Measurements from ENCODE around the gene MMP27.
"Not testable (repeated sequence)": the region's sequence is repeated elsewhere in the genome, so short reads cannot be mapped to it uniquely, and the experiment has no call there.

Gene MMP27, protein sequence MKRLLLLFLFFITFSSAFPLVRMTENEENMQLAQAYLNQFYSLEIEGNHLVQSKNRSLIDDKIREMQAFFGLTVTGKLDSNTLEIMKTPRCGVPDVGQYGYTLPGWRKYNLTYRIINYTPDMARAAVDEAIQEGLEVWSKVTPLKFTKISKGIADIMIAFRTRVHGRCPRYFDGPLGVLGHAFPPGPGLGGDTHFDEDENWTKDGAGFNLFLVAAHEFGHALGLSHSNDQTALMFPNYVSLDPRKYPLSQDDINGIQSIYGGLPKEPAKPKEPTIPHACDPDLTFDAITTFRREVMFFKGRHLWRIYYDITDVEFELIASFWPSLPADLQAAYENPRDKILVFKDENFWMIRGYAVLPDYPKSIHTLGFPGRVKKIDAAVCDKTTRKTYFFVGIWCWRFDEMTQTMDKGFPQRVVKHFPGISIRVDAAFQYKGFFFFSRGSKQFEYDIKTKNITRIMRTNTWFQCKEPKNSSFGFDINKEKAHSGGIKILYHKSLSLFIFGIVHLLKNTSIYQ
- total RNA-seq, result 0 reads per million in 2 donors

DNA sequence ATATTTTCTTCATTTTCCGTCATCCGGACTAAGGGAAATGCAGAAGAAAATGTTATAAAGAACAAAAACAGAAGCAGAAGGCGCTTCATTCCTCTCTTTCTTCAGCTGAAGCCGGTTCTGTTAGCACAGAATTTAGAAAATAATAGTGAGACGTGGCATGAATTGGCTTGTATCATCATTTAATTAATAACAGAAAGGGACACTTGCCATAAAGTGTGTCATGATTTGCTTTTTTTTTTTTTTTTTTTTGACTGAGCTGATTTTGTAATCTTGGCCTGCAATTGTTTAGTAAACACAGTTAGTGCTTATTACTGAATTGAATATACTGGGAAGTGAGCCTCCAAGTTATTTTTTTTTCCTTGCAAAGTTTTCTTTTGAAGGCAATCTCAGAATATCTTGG, at the start of gene MMP27:
MMP27 (minus strand) TSS at position 144 of the 400 bp plus-strand sequence; CDS start at position 89, 55 bp downstream.
- no peak for DNase-seq

DNA sequence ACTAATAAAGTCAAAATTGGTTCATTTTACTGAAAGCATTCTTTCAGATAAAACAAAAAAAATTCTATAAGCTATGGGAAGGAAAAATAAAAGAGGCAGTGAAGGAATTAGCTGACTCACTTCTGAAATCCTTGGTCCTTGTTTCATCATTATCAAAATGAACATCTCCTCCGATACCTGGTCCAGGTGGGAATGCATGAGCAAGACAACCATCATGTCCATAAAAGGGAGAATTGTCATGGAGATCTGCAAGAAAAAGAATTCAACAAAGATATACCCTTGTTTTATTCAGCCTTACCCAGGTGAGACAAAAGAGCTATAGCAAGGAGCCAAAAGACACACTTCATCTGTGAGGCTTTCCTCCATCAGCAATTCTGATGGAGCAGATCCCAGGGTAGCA, 47.7 kb upstream of the MMP27 start:
- DNase-seq, result no peak

DNA sequence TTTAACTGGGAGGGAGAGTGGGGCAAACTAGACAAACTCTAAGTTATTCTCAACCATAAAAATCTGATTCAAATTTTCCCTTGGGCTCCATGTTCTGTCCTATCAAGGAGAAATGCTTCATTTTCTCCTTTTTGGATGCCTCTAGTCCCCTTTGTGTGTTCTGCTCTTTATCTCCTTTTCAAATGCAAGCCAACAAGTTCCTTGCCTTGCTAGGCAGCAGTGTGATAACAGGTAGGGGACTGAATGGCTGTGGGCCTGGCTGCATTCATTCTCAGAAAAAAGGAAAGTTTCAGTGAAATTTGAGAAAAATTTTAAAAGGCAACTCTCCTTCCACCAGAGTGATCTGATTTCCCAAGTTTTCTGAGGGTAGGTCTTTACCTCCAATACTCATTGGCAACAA, 46.1 kb upstream of the MMP27 start:
- no peak for DNase-seq

DNA sequence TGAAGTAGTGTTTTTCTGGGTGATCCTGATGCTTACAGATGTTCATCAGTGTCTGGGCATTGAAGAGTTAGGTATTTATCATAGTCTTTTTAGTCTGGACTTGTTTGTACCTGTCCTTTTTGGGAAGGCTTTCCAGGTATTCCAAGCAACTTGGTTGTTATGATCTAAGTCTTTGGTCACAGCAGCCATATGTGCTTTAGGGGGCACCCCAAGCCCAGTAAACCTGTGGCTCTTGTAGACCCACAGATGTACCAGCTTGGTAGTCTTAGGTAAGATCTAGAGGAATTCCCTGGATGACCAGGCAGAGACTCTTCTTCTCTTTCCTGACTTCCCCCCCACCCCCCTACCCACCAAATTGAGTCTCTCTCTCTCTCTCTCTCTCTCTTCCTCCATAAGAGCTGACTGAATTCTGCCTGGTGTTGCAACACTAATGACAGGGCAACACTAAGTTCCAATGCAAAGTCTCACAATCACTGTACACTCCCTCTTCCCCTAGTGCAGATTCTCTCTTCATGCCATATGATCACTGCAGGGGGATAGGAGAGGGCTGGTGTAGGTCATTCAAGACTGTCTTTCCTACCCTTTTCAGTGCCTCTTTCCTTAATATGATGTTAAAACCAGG, 43.6 kb upstream of the MMP27 start:
- no peak for DNase-seq

DNA sequence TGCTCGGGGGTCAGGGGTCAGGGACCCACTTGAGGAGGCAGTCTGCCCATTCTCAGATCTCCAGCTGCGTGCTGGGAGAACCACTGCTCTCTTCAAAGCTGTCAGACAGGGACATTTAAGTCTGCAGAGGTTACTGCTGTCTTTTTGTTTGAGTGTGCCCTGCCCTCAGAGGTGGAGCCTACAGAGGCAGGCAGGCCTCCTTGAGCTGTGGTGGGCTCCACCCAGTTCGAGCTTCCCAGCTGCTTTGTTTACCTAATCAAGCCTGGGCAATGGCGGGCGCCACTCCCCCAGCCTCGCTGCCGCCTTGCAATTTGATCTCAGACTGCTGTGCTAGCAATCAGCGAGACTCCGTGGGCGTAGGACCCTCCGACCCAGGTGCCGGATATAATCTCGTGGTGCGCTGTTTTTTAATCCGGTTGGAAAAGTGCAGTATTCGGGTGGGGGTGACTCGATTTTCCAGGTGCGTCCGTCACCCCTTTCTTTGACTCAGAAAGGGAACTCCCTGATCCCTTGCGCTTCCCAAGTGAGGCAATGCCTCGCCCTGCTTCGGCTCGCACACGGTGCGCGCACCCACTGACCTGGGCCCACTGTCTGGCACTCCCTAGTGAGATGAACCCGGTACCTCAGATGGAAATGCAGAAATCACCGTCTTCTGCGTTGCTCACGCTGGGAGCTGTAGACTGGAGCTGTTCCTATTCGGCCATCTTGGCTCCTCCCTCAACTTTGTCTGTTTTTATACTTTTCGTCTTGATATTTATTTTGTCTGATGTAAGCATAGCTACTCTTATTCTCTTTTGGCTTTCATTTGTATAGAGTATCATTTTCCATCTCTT, 41.4 kb upstream of the MMP27 start:
- DNase-seq, result not testable (repeated sequence)

DNA sequence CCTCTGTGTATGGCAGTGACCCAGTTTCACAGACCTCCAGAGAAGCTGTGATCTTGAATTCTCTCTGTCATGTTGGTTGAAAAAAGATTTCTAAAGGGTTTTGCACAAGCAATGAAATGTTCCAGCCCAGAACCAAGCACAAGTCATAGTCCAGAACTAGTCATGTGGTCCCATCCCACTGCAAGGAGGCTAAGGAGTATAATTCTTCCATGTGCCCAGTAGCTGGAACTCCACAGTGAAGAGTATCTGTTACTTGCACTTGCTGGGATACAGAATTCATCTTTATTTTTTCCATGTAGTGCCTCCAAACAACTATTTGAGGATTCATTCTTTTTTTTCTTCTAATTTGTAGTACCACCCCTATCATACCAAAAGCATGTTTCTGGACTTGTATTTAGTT, 29.1 kb upstream of the MMP27 start:
- no peak for DNase-seq

DNA sequence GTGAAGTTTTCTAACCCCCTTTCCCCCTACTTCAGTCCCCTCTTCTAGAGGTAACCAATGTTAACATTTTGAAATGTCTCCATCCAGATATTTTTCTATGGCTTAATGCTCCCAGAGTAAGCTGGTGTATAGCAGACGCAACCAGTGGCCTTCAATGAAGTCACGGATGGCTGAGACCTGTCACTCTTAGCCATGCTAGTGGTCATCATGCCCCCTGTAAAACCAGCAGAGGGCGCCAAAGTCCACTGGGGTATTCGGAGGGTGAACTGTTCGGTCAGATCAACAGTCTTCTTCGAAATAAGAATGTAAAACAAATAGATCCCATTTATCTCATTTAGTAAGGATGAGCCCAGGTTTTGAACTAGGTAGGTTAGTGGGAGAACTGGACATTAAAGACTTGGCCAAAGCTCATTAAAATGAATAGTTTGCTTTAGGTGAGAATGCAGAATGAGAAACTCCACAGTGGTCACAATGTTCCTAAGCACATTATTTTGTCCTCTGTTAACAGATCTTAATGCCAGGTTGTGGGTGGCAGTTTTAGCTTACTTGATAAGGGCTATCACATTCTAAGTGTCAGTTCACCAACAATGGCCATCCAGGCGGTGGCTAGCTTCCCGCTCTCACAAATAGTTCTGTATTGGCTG, 27.8 kb upstream of the MMP27 start:
- no peak for DNase-seq

DNA sequence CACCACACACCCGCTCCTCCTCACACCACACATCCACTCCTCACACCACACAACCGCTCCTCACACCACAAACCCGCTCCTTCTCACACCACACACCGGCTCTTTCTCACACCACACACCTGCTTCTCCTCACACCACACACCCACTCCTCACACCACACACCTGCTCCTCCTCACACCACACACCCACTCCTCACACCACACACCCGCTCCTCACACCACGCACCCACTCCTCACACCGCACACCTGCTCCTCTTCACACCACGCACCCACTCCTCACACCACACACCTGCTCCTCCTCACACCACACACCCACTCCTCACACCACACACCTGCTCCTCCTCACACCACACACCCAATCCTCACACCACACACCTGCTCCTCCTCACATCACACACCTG, 25.4 kb upstream of the MMP27 start:
- DNase-seq, result not testable (repeated sequence)

DNA sequence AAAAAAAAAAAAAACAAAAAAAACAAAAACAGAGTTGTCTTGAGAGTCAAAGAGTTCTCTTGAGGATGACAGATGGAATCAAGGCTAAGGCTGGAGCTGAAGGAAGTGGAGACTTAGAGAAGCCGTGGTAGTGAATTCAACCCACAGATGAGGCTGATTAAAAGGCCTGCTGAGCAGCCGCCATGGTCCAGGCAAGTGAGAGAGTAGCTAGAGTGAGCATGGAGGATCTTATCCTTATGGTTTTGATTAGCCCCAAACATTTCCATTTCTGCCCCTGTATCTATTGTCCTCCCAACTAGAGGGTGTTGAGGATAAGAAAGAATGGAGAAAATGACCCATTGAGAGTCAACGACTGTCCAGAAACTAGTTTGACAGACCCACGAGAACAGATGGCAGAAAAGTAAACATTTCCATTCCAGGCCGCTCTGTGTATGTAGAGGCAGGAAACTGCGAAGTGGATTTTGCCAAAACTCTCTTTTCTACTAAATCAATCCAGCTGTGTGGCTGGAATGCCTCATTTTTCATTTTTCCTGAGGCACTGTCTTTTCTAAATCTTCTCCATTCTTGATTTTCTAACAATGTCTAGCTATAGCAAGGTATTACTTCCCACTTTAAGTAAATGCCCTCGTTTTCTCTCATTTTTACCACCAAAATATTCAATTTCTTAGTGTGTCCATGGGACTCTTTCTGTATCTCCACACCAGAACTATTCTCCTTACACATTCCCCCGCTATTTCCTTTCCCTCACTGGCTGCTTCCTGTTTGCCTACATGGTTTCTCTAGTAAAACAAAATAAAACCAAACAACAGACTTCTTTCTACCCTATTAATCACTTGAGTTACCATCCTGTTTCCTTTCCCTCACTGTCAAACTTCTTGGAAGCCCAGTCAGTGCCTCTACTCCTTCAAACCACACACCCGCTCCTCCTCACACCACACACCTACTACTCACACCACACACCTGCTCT, 24.6 kb upstream of the MMP27 start:
- no peak for DNase-seq

DNA sequence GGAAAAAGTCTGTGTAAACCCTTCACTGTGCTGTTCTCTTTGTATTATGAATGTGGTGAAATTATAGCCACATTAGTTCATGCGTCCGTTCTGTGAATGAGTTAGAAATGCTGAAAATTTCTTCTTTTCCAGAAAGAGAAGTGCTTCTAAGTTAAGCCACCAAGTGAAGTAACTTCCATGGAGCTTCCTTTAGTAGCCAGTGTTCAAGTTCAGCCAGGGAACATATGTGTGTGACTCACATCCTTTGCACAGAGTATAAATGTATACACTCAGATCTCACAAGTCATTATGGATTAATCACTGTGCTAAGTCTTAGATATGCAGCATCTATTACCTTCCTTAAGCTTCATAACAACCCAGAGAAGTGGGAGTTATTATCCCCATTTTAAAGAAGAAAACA, 22.3 kb upstream of the MMP27 start:
- no peak for DNase-seq

DNA sequence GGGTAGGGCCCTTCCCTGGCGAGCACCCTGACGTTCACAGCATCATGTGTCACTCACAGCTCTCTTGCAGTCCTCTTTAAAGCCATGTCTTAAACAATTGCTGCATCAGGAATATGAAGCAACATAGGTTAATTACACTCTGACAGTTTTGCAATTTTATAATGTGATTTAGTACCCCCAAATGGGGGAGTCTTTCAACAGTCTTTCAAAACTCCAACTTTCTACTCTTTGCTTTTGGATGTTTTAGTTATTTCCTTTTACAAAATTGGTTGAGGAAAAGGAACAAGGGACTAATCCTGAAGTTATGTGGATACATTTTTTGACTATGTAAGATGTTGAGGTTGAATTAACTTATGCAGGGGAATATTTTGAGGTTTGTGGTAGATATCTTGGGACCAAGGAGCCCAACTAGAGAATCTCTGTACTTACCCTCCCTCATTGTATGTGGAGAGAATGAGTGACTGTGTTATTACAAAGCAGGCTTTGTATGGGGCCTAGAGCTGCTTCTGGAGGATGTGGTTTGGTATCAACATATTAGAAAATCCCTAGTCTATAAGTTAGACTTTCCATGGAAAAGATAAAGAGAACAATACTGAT, 19.4 kb upstream of the MMP27 start, which contains the start of gene MMP8:
MMP8 (minus strand) TSS at position 51 of the 597 bp plus-strand sequence. CDS start 99 bp downstream, outside the sequence.
- no peak for DNase-seq

DNA sequence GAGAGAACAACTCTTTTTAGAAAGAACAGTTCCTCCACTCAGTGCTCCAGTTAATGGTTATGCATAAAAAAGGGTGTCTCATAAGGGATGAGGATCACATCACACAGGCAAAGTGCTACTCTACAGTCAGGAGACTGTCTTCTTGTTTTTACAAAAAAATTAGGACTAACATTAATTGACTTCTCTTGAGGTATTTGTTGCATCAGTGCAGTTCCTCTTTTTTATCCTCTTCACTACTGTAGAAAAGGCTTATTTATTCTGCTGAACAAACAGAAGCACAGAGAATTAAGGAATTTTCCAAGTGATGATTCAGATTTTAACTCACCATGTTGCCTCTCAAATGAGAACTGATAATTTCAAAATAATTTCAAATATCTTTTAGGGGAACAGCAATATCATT, 17.3 kb upstream of the MMP27 start:
- DNase-seq, result no peak

DNA sequence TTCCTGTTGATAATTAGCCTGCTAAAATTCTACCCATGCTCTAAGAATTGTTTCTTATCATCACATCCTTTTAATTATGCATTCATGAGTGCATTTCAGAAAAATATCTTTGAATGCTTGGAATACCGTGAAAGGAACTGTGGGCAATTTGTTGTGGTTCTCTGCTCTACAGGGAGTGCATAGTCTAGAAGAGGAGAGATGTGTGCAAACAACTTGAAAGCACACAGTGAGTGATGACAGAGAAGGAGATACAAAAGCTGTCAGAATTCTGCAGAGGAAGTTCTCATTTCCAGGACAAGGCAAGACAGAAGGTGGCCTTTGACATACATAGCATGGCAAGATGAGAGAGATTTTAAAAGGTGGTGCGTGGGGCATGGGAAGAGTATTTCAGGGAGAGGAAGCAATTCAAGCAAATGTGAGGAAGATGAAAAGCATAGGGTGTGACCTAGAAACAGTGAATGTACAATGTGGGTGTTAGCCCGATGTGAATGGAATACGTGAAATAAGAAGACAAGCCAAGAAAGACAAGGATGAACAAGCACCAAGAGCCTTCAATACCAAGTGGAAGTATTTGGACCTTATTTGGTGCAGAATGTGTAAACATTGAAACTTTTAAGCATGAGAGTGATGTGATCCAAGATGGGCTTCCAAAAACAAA, 14.2 kb upstream of the MMP27 start:
- DNase-seq, result no peak

DNA sequence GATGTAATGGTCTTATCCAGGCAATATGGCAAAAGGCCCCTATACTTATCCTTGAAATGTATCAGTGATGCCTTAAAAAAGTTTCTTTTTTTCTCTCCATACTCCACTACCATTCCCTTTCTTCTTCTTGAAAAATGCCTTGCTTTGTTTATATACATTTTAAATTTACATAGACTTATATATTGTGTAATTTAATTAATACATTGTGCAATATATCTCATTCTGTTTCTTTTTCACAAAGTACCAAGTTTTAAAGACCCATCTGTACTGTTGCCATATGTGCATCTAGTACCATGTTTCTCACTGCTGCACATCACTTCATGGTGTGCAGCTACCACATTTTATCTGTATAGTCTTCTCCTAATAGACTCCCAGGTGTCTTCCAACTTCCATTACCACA, 11.7 kb upstream of the MMP27 start:
- DNase-seq, result no peak

DNA sequence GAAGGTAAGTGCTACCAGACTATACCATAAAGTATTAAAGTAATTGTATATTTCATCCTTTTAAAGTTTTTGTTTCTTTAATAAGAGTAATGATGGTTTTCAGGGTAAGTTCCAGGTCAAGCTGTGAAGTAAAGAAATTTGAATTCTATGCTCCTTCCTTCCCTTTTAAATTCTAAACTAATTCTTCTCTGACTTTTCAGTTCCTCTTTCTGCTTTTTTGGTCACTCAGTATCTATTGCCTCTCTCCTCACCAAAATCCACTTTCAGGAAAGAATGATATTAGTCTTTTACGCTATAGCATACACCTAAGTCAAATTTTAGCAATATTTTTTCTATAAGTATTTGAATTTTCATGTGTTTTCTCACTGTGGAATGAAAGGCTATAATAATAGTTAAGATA, 11.0 kb upstream of the MMP27 start:
- DNase-seq, result no peak

DNA sequence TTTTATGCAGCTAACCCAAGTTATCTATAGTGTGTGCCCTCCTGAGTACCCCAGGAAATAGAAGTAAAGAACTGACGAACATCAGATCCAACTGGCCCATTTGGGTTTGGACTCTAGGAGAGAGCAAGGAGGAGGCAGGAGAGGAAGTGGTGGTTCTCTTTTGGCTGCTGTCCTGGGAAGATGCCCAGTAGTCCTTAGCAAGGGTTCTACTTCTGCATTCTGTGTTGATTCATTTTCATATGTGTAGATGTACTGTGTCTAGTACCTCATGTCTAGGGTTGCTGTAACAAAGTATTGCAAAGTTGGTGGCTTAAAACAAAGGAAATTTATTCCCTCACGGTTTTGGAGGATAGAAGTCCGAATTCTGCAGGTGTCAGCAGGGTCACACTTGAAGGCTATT, 6.6 kb upstream of the MMP27 start:
- no peak for DNase-seq

DNA sequence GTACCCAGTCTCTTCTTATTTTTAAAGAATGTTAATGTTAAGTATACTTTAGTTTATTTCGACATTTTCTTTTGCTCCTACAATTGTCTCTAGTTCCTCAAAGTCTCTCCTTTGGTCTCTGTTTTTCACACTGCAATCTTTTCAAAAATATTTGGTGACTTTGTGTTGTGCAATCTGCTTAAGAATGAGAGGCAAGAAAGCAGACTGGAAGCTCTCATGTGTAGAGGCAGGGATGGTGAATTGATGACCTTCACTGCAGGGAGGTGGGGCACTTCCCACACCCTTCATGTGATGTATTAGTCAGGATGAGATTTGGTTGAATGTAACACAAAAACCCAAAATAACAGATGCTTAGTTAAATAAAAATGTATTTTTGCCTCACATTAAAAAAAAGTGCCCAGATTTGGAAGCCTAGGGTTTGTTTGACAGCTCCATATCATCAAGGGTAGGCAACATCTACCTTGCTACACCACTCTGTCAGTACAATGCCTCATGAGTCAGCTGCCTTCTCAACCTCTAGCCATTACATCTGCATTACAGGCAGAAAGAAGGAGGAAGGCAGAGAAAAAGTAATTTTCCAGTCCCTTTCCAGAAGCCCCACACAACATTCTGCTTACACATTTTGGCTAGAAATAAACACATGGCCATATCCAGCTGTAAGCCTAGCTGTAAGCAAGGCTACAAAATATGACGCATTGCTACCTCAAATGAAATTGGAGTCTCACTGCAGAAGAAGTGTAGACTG, 3.8 kb upstream of the MMP27 start:
- no peak for DNase-seq

DNA sequence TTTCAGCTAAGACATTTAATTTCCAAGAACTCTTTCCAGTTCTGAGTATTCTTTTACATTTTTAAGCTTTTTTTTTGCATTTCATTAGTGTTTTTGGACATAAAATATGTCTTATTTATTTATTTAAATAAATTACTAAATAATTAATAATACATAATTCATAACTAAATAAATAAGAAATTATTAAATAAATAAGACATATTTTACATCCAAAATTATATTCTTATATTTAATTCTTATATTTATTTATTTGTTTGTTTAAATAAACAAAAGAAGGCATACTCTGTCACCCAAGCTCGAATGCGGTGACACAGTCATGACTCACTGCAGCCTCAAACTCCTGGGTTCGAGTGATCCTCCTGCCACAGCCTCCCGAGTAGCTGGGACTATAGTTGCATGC, 3.1 kb upstream of the MMP27 start:
- no peak for DNase-seq

DNA sequence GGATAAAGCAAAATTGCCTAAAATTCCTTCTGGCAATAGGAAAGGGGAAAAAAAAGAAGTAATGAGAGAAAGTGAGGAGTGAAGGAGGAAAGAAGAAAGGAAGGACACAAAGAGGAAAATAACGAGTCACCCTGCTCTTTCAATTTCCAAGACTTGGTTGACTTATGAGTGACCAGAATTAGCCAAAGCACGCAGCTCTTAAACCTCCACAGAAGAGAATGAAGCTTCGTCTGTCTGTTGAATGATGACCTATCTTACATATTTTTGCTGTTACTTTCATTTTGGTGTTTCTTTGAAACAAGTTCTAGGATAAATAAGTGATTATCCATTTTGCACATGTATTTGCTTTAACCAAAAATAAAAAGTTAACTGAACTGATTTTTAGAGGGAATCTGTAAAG, 728 bp downstream of the MMP27 start:
- no peak for DNase-seq

Measured in activated gamma-delta T cell (primary cell).